KMS-11 (cell line): Measurements from ENCODE around the gene ARFGEF2.

Source experiments
- H2AFZ ChIP-seq: fragments of 200-600 bp; sonication (generic); 2 replicates; pipeline ENCODE4 v1.6.1; 2016; ENCODE audit warnings: antibody characterized with exemption, mixed run types, low read depth
- H3K27ac ChIP-seq: fragments of 200-600 bp; sonication (generic); 2 replicates; pipeline ENCODE4 v1.6.1; 2016; ENCODE audit warnings: mild to moderate bottlenecking, mixed run types
- H3K27me3 ChIP-seq: fragments of 200-600 bp; sonication (generic); 2 replicates; pipeline ENCODE4 v1.6.1; 2017; ENCODE audit warnings: mild to moderate bottlenecking, low read depth, mixed run types, moderate library complexity; ENCODE audit not compliant: insufficient read depth
- H3K36me3 ChIP-seq: fragments of 200-600 bp; sonication (generic); 2 replicates; pipeline ENCODE4 v1.6.1; 2017; ENCODE audit warnings: mild to moderate bottlenecking, mixed run types; ENCODE audit not compliant: insufficient read depth
- H3K4me1 ChIP-seq: fragments of 200-600 bp; sonication (generic); 2 replicates; pipeline ENCODE4 v1.6.1; 2016; ENCODE audit warnings: mild to moderate bottlenecking, low read depth, mixed run types; ENCODE audit not compliant: poor library complexity, severe bottlenecking
- H3K4me2 ChIP-seq: fragments of 200-600 bp; sonication (generic); 2 replicates; pipeline ENCODE4 v1.7.0; 2016; ENCODE audit warnings: mild to moderate bottlenecking, mixed run types
- H3K4me3 ChIP-seq: fragments of 200-600 bp; sonication (generic); IDR thresholded peaks from 2 replicates; pipeline ENCODE4 v1.6.1; 2017; ENCODE audit warnings: low read depth, low read length, mixed read lengths; ENCODE audit not compliant: insufficient read depth
- H3K79me2 ChIP-seq: fragments of 200-600 bp; sonication (generic); 2 replicates; pipeline ENCODE4 v1.6.1; 2016; ENCODE audit warnings: low read depth, mixed run types; ENCODE audit not compliant: insufficient read depth
- H3K9ac ChIP-seq: fragments of 200-600 bp; sonication (generic); 2 replicates; pipeline ENCODE4 v1.6.1; 2016; ENCODE audit warnings: mild to moderate bottlenecking, mixed run types
- H4K20me1 ChIP-seq: fragments of 200-600 bp; sonication (generic); 2 replicates; pipeline ENCODE4 v1.6.1; 2016; ENCODE audit warnings: mild to moderate bottlenecking, mixed run types; ENCODE audit not compliant: insufficient read depth
- TF ChIP-seq, protein P1 (sequence below): fragments of 200-600 bp; sonication (generic); conservative IDR thresholded peaks from 2 replicates; pipeline ENCODE4 v1.6.1; 2017; ENCODE audit warnings: low read depth, mild to moderate bottlenecking, antibody characterized with exemption, low read length, moderate library complexity, mixed read lengths

Gene ARFGEF2

DNA sequence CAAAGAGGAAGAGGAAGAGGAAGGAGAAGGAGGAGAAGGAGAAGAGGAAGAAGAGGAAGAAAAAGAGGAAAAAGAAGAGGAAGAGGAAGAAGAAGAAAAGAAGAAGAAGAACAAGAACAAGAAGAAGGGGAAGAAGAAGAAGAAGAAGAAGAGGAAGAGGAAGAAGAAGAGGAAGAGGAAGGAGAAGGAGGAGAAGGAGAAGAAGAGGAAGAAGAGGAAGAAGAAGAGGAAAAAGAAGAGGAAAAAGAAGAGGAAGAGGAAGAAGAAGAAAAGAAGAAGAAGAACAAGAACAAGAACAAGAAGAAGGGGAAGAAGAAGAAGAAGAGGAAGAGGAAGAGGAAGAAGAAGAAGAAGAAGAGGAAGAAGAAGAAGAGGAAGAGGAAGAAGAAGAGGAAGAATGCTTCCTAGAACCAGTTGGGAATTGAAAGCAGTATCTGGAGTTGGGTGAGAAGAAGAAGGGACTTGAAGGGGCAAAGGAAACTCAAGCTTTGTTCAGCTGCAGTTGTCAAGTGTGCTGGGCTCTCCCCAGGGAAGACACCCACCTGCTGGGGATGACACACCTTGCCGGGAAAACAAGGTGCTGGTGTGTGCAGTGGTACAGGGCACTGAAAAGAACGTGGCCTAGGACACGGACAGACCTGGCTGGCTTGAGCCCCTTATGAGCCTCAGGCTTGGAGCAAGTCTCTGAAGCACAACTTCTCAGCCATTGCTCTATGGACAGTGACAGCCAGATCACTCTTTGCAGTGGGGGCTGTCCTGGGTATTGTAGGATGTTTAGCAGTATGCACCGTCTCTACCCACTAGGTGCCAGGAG is 30.1 kb upstream of the ARFGEF2 start:
- no peak overlapping the region for H2AFZ ChIP-seq
- H3K4me3 ChIP-seq: no peak overlapping the region
- H3K4me1 ChIP-seq: no peaks in the 10 kb centered on the region
- TF ChIP-seq, protein P1, sequence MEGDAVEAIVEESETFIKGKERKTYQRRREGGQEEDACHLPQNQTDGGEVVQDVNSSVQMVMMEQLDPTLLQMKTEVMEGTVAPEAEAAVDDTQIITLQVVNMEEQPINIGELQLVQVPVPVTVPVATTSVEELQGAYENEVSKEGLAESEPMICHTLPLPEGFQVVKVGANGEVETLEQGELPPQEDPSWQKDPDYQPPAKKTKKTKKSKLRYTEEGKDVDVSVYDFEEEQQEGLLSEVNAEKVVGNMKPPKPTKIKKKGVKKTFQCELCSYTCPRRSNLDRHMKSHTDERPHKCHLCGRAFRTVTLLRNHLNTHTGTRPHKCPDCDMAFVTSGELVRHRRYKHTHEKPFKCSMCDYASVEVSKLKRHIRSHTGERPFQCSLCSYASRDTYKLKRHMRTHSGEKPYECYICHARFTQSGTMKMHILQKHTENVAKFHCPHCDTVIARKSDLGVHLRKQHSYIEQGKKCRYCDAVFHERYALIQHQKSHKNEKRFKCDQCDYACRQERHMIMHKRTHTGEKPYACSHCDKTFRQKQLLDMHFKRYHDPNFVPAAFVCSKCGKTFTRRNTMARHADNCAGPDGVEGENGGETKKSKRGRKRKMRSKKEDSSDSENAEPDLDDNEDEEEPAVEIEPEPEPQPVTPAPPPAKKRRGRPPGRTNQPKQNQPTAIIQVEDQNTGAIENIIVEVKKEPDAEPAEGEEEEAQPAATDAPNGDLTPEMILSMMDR: no peak
- no peaks in the 10 kb centered on the region for H4K20me1 ChIP-seq
- H3K27me3 ChIP-seq: peaks cover 8% of the 10 kb centered on the region; the same call in 1 of the 2 replicates
- no peak overlapping the region for H3K4me2 ChIP-seq
- H3K36me3 ChIP-seq: no peaks in the 10 kb centered on the region
- no peaks in the 10 kb centered on the region for H3K79me2 ChIP-seq
- no peak overlapping the region for H3K9ac ChIP-seq
- no peak overlapping the region for H3K27ac ChIP-seq

DNA sequence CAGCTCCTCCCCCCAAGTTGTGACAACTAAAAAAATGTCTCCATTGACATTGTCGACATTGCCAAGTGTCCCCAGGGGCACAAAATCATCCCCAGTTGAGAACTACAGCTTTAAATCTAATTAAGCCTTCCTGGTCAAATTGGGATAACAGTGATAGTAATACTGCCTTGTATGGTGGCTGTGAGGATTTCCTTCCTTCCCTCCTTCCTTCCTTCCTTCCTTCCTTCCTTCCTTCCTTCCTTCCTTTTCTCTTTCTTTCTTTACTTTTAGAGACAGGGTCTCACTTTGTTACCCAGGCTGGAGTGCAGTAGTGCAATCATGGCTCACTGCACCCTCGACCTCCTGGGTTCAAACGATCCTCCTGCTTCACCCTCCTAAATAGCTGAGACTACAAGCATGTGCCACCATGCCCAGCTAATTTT is 29.5 kb upstream of the ARFGEF2 start:
- no peak overlapping the region for H3K9ac ChIP-seq
- no peak overlapping the region for H2AFZ ChIP-seq
- peaks cover 8% of the 10 kb centered on the region; the same call in 1 of the 2 replicates for H3K27me3 ChIP-seq
- no peaks in the 10 kb centered on the region for H3K4me1 ChIP-seq
- H3K36me3 ChIP-seq: no peaks in the 10 kb centered on the region
- TF ChIP-seq, protein P1: no peak
- no peak overlapping the region for H3K4me2 ChIP-seq
- H3K79me2 ChIP-seq: no peaks in the 10 kb centered on the region
- no peak overlapping the region for H3K27ac ChIP-seq
- no peak overlapping the region for H3K4me3 ChIP-seq
- H4K20me1 ChIP-seq: no peaks in the 10 kb centered on the region

DNA sequence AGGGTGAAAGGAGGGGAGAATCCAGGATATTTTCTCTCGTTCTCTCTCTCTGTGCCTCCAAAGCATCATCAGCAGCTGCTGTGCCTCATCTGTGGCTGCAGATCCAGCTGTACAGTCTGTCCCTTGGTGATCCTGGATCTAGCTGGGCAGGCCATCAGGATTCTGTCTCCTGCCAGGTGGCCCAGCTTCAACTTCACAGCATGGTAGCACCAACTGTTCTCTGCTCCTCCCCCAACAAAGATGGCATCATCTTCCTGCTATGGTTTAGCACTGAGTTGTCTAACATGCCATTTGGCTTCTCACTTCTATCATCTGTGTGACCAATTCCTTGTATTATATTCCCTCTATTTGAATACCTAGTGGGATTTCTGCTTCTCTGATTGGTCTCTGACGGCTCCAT is 28.6 kb upstream of the ARFGEF2 start:
- Histone ChIP-seq H3K27me3 (peaks cover 8% of the 10 kb centered on the region; the same call in 1 of the 2 replicates), H3K79me2 (no peaks in the 10 kb centered on the region), H3K4me3 (no peak overlapping the region), H4K20me1 (no peaks in the 10 kb centered on the region), H3K36me3 (no peaks in the 10 kb centered on the region), H3K4me1 (no peaks in the 10 kb centered on the region), H3K4me2 (no peak overlapping the region), H2AFZ (no peak overlapping the region), H3K9ac (no peak overlapping the region), H3K27ac (no peak overlapping the region)
- TF ChIP-seq, protein P1: no peak

DNA sequence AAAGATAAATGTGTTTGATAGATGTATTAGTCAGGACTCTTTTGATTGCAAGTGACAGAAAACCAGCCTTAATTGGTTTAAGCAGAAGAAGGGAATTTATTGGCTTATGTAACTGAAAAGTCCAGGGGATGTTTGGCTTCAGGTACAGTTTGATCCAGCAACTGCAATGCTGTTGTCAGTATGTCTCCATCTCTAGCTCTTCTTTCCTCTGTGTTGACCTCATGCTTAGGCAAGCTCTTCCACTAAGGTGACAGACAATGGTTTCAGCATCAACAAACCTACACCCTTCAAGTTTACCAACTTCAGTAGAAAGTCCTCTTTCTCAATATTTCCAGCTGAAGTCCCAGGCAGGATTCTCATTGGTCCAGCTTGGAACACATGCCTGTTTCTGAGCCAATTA is 28.1 kb upstream of the ARFGEF2 start:
- no peak overlapping the region for H3K9ac ChIP-seq
- no peak overlapping the region for H3K27ac ChIP-seq
- H3K36me3 ChIP-seq: no peaks in the 10 kb centered on the region
- H3K27me3 ChIP-seq: peaks cover 8% of the 10 kb centered on the region; the same call in 1 of the 2 replicates
- no peaks in the 10 kb centered on the region for H4K20me1 ChIP-seq
- no peak overlapping the region for H2AFZ ChIP-seq
- TF ChIP-seq, protein P1: no peak
- H3K79me2 ChIP-seq: no peaks in the 10 kb centered on the region
- H3K4me1 ChIP-seq: no peaks in the 10 kb centered on the region
- H3K4me3 ChIP-seq: no peak overlapping the region
- H3K4me2 ChIP-seq: no peak overlapping the region
